GM12865 (cell line): Measurements from ENCODE around the gene INHBC.
"Not testable (repeated sequence)": the region's sequence is repeated elsewhere in the genome, so short reads cannot be mapped to it uniquely, and the experiment has no call there.

Experiments used
- DNase-seq: peaks from one replicate; pipeline ENCODE4 v3.0.0; 2010; ENCODE audit warnings: low read depth
- H3K4me3 ChIP-seq: 2 replicates; pipeline ENCODE4 v1.5.1; 2011; ENCODE audit warnings: mild to moderate bottlenecking, low read depth, low read length, control low read depth
- CTCF ChIP-seq: IDR thresholded peaks from 2 replicates; pipeline ENCODE4 v1.5.1; 2011; ENCODE audit warnings: low read length, control low read depth, low read depth, inconsistent platforms; ENCODE audit not compliant: insufficient read depth; ENCODE audit errors: missing control alignments

INHBC gene

GRCh38 chr12:57397441-57397840 is 37.1 kb upstream of the INHBC start:
- TF ChIP-seq CTCF: no peak
- H3K4me3 ChIP-seq: no peak overlapping the region
- DNase-seq: no peak

GRCh38 chr12:57399718-57400463 is 34.7 kb upstream of the INHBC start:
- DNase-seq, H3K4me3 ChIP-seq: not testable (repeated sequence)

GRCh38 chr12:57401165-57401564 is 33.4 kb upstream of the INHBC start:
- TF ChIP-seq CTCF: no peak
- no peak for DNase-seq
- H3K4me3 ChIP-seq: no peak overlapping the region

- DNase-seq, H3K4me3 ChIP-seq: not testable (repeated sequence)
These were observed 32.4 kb upstream of the INHBC start for GRCh38 chr12:57402156-57402555.

- no peak for TF ChIP-seq CTCF
- no peak overlapping the region for H3K4me3 ChIP-seq
- no peak for DNase-seq
These were observed 29.5 kb upstream of the INHBC start for GRCh38 chr12:57404966-57405640.

GRCh38 chr12:57410534-57410933 is 24.1 kb upstream of the INHBC start:
- no peak overlapping the region for H3K4me3 ChIP-seq
- TF ChIP-seq CTCF: no peak
- DNase-seq: no peak

- not testable (repeated sequence) for DNase-seq
These were observed 20.4 kb upstream of the INHBC start for GRCh38 chr12:57414160-57414559.

GRCh38 chr12:57415088-57415487 is 19.5 kb upstream of the INHBC start:
- TF ChIP-seq CTCF: no peak
- no peak for DNase-seq
- no peak overlapping the region for H3K4me3 ChIP-seq

More at GRCh38 chr12:57414160-57414559, 20.4 kb upstream of the INHBC start:
- H3K4me3 ChIP-seq: not testable (repeated sequence)
